ENCODE data around the gene ADARB1. TPM values are rescaled to one million over a fixed set of nuclear protein-coding genes. Genes with fewer than 3 reads are reported as not detected.

The ADARB1 gene
- total and polyA plus RNA-seq, 2 donors, result 11.9 to 14.6 TPM

- H3K4me1 ChIP-seq (ENCODE audit: control insufficient read depth in 2 of 2, insufficient read depth in 2 of 2, low read length in 2 of 2), result peaks cover 8 to 13% of the 10 kb centered on the region in 2 donors
- H3K36me3 ChIP-seq (ENCODE audit: control insufficient read depth in 2 of 2, insufficient read depth in 2 of 2, low read length in 1 of 2), result no peaks in the 10 kb centered on the region
- H3K4me3 ChIP-seq (ENCODE audit: low read length in 2 of 2), result no peak overlapping the region
- H3K9me3 ChIP-seq (ENCODE audit: control insufficient read depth in 2 of 2, insufficient read depth in 1 of 2, low read length in 1 of 2), result no peaks in the 10 kb centered on the region
- 97% methylated on average over 8 of the region's 8 CpGs for WGBS
- H3K27ac ChIP-seq (ENCODE audit: low read depth in 1 of 2, low read length in 1 of 2), result no peak overlapping the region
- no peak for DNase-seq (ENCODE audit: low read depth in 6 of 9, low spot score in 9 of 9)
- H3K27me3 ChIP-seq (ENCODE audit: control insufficient read depth in 2 of 2, insufficient read depth in 1 of 2, low read length in 1 of 2), result no peaks in the 10 kb centered on the region
Measured at GRCh38 chr21:45170987-45171386, 96.6 kb downstream of the ADARB1 start.

GRCh38 chr21:45172420-45172819, 98.0 kb downstream of the ADARB1 start:
- Histone ChIP-seq H3K9me3 (ENCODE audit: control insufficient read depth in 2 of 2, insufficient read depth in 1 of 2, low read length in 1 of 2) (no peaks in the 10 kb centered on the region), H3K27ac (ENCODE audit: low read depth in 1 of 2, low read length in 1 of 2) (no peak overlapping the region), H3K27me3 (ENCODE audit: control insufficient read depth in 2 of 2, insufficient read depth in 1 of 2, low read length in 1 of 2) (no peaks in the 10 kb centered on the region), H3K36me3 (ENCODE audit: control insufficient read depth in 2 of 2, insufficient read depth in 2 of 2, low read length in 1 of 2) (peaks cover 0 to 9% of the 10 kb centered on the region in 2 donors), H3K4me3 (ENCODE audit: low read length in 2 of 2) (no peak overlapping the region), H3K4me1 (ENCODE audit: control insufficient read depth in 2 of 2, insufficient read depth in 2 of 2, low read length in 2 of 2) (peaks cover 8 to 13% of the 10 kb centered on the region in 2 donors)
- no peak for DNase-seq (ENCODE audit: low read depth in 6 of 9, low spot score in 9 of 9)
- WGBS, result 97% methylated on average over 10 of the region's 10 CpGs

- Histone ChIP-seq H3K36me3 (ENCODE audit: control insufficient read depth in 2 of 2, insufficient read depth in 2 of 2, low read length in 1 of 2) (peaks cover 0 to 12% of the 10 kb centered on the region in 2 donors), H3K27ac (ENCODE audit: low read depth in 1 of 2, low read length in 1 of 2) (no peak overlapping the region), H3K4me3 (ENCODE audit: low read length in 2 of 2) (no peak overlapping the region), H3K27me3 (ENCODE audit: control insufficient read depth in 2 of 2, insufficient read depth in 1 of 2, low read length in 1 of 2) (no peaks in the 10 kb centered on the region), H3K4me1 (ENCODE audit: control insufficient read depth in 2 of 2, insufficient read depth in 2 of 2, low read length in 2 of 2) (no peaks in the 10 kb centered on the region), H3K9me3 (ENCODE audit: control insufficient read depth in 2 of 2, insufficient read depth in 1 of 2, low read length in 1 of 2) (no peaks in the 10 kb centered on the region)
- 97% methylated on average over 12 of the region's 12 CpGs for WGBS
- no peak for DNase-seq (ENCODE audit: low read depth in 6 of 9, low spot score in 9 of 9)
Measured at GRCh38 chr21:45175326-45176095, 101.1 kb downstream of the ADARB1 start.

GRCh38 chr21:45176141-45176540, 101.8 kb downstream of the ADARB1 start:
- H3K27me3 ChIP-seq (ENCODE audit: control insufficient read depth in 2 of 2, insufficient read depth in 1 of 2, low read length in 1 of 2), result no peaks in the 10 kb centered on the region
- no peaks in the 10 kb centered on the region for H3K9me3 ChIP-seq (ENCODE audit: control insufficient read depth in 2 of 2, insufficient read depth in 1 of 2, low read length in 1 of 2)
- no peaks in the 10 kb centered on the region for H3K4me1 ChIP-seq (ENCODE audit: control insufficient read depth in 2 of 2, insufficient read depth in 2 of 2, low read length in 2 of 2)
- H3K27ac ChIP-seq (ENCODE audit: low read depth in 1 of 2, low read length in 1 of 2), result no peak overlapping the region
- H3K36me3 ChIP-seq (ENCODE audit: control insufficient read depth in 2 of 2, insufficient read depth in 2 of 2, low read length in 1 of 2), result peaks cover 2 to 12% of the 10 kb centered on the region in 2 donors
- DNase-seq (ENCODE audit: low read depth in 6 of 9, low spot score in 9 of 9), result no peak
- H3K4me3 ChIP-seq (ENCODE audit: low read length in 2 of 2), result no peak overlapping the region
- WGBS, result 98% methylated on average over 16 of the region's 16 CpGs

GRCh38 chr21:45177039-45177438, 102.7 kb downstream of the ADARB1 start:
- no peaks in the 10 kb centered on the region for H3K9me3 ChIP-seq (ENCODE audit: control insufficient read depth in 2 of 2, insufficient read depth in 1 of 2, low read length in 1 of 2)
- no peak overlapping the region for H3K4me3 ChIP-seq (ENCODE audit: low read length in 2 of 2)
- H3K27me3 ChIP-seq (ENCODE audit: control insufficient read depth in 2 of 2, insufficient read depth in 1 of 2, low read length in 1 of 2), result no peaks in the 10 kb centered on the region
- 98% methylated on average over 6 of the region's 6 CpGs for WGBS
- no peaks in the 10 kb centered on the region for H3K4me1 ChIP-seq (ENCODE audit: control insufficient read depth in 2 of 2, insufficient read depth in 2 of 2, low read length in 2 of 2)
- H3K36me3 ChIP-seq (ENCODE audit: control insufficient read depth in 2 of 2, insufficient read depth in 2 of 2, low read length in 1 of 2), result peaks cover 7 to 15% of the 10 kb centered on the region in 2 donors
- no peak for DNase-seq (ENCODE audit: low read depth in 6 of 9, low spot score in 9 of 9)
- H3K27ac ChIP-seq (ENCODE audit: low read depth in 1 of 2, low read length in 1 of 2), result no peak overlapping the region

GRCh38 chr21:45178070-45178608, 103.8 kb downstream of the ADARB1 start:
- DNase-seq (ENCODE audit: low read depth in 6 of 9, low spot score in 9 of 9), result no peak

GRCh38 chr21:45178971-45179370, 104.6 kb downstream of the ADARB1 start:
- 97% methylated on average over 11 of the region's 11 CpGs for whole genome bisulfite sequencing
- no peaks in the 10 kb centered on the region for H3K9me3 ChIP-seq (ENCODE audit: control insufficient read depth in 2 of 2, insufficient read depth in 1 of 2, low read length in 1 of 2)
- H3K27me3 ChIP-seq (ENCODE audit: control insufficient read depth in 2 of 2, insufficient read depth in 1 of 2, low read length in 1 of 2), result no peaks in the 10 kb centered on the region
- no peaks in the 10 kb centered on the region for H3K4me1 ChIP-seq (ENCODE audit: control insufficient read depth in 2 of 2, insufficient read depth in 2 of 2, low read length in 2 of 2)
- no peak overlapping the region for H3K4me3 ChIP-seq (ENCODE audit: low read length in 2 of 2)
- H3K36me3 ChIP-seq (ENCODE audit: control insufficient read depth in 2 of 2, insufficient read depth in 2 of 2, low read length in 1 of 2), result peaks cover 7 to 15% of the 10 kb centered on the region in 2 donors
- H3K27ac ChIP-seq (ENCODE audit: low read depth in 1 of 2, low read length in 1 of 2), result no peak overlapping the region
- no peak for DNase-seq (ENCODE audit: low read depth in 6 of 9, low spot score in 9 of 9)

More at GRCh38 chr21:45178070-45178608, 103.8 kb downstream of the ADARB1 start:
- no peaks in the 10 kb centered on the region for H3K9me3 ChIP-seq (ENCODE audit: control insufficient read depth in 2 of 2, insufficient read depth in 1 of 2, low read length in 1 of 2)
- 98% methylated on average over 12 of the region's 12 CpGs for WGBS
- H3K4me3 ChIP-seq (ENCODE audit: low read length in 2 of 2), result no peak overlapping the region
- H3K27me3 ChIP-seq (ENCODE audit: control insufficient read depth in 2 of 2, insufficient read depth in 1 of 2, low read length in 1 of 2), result no peaks in the 10 kb centered on the region
- H3K27ac ChIP-seq (ENCODE audit: low read depth in 1 of 2, low read length in 1 of 2), result no peak overlapping the region
- H3K4me1 ChIP-seq (ENCODE audit: control insufficient read depth in 2 of 2, insufficient read depth in 2 of 2, low read length in 2 of 2), result no peaks in the 10 kb centered on the region
- H3K36me3 ChIP-seq (ENCODE audit: control insufficient read depth in 2 of 2, insufficient read depth in 2 of 2, low read length in 1 of 2), result peaks cover 7 to 15% of the 10 kb centered on the region in 2 donors

GRCh38 chr21:45179568-45180245, 105.3 kb downstream of the ADARB1 start:
- peaks cover 7 to 16% of the 10 kb centered on the region in 2 donors for H3K36me3 ChIP-seq (ENCODE audit: control insufficient read depth in 2 of 2, insufficient read depth in 2 of 2, low read length in 1 of 2)
- DNase-seq (ENCODE audit: low read depth in 6 of 9, low spot score in 9 of 9), result no peak

GRCh38 chr21:45180246-45180599, 105.8 kb downstream of the ADARB1 start:
- DNase-seq (ENCODE audit: low read depth in 6 of 9, low spot score in 9 of 9), result no peak
- Histone ChIP-seq H3K9me3 (ENCODE audit: control insufficient read depth in 2 of 2, insufficient read depth in 1 of 2, low read length in 1 of 2) (no peaks in the 10 kb centered on the region), H3K4me3 (ENCODE audit: low read length in 2 of 2) (no peak overlapping the region), H3K36me3 (ENCODE audit: control insufficient read depth in 2 of 2, insufficient read depth in 2 of 2, low read length in 1 of 2) (peaks cover 8 to 20% of the 10 kb centered on the region in 2 donors), H3K4me1 (ENCODE audit: control insufficient read depth in 2 of 2, insufficient read depth in 2 of 2, low read length in 2 of 2) (peaks cover 0 to 5% of the 10 kb centered on the region in 2 donors), H3K27ac (ENCODE audit: low read depth in 1 of 2, low read length in 1 of 2) (no peak overlapping the region), H3K27me3 (ENCODE audit: control insufficient read depth in 2 of 2, insufficient read depth in 1 of 2, low read length in 1 of 2) (no peaks in the 10 kb centered on the region)
- WGBS, result 96% methylated on average over 11 of the region's 11 CpGs

More at GRCh38 chr21:45179568-45180245, 105.3 kb downstream of the ADARB1 start:
- Histone ChIP-seq H3K4me1 (ENCODE audit: control insufficient read depth in 2 of 2, insufficient read depth in 2 of 2, low read length in 2 of 2) (peaks cover 0 to under 1% of the 10 kb centered on the region in 2 donors), H3K27me3 (ENCODE audit: control insufficient read depth in 2 of 2, insufficient read depth in 1 of 2, low read length in 1 of 2) (no peaks in the 10 kb centered on the region), H3K27ac (ENCODE audit: low read depth in 1 of 2, low read length in 1 of 2) (no peak overlapping the region), H3K4me3 (ENCODE audit: low read length in 2 of 2) (no peak overlapping the region), H3K9me3 (ENCODE audit: control insufficient read depth in 2 of 2, insufficient read depth in 1 of 2, low read length in 1 of 2) (no peaks in the 10 kb centered on the region)
- 97% methylated on average over 20 of the region's 20 CpGs for WGBS

Measured in thymus (tissue), 11 donors.